ENCODE measurements around the gene RMDN2.

The RMDN2 gene

GRCh38 chr2:38065502-38066135 is 140.5 kb downstream of the RMDN2 start:
- TF ChIP-seq CTCF (IDR thresholded peaks at IDR 0.05; ENCODE audit: low read depth, low read length) (no peak), EZH2phosphoT487 (IDR thresholded peaks at IDR 0.05; ENCODE audit: low read depth) (no peak)
- Histone ChIP-seq H2AFZ (ENCODE audit: low read depth, low read length) (no peak overlapping the region), H3K36me3 (replicated peaks; ENCODE audit: low read depth, low read length) (no peaks in the 10 kb centered on the region)

GRCh38 chr2:38066421-38067115 is 141.5 kb downstream of the RMDN2 start:
- Histone ChIP-seq H3K27me3 (ENCODE audit: low read depth, low read length) (no peaks in the 10 kb centered on the region), H3K9me3 (ENCODE audit: insufficient read depth, low read length) (no peaks in the 10 kb centered on the region), H3K4me2 (ENCODE audit: low read length) (no peak overlapping the region), H3K79me2 (ENCODE audit: low read length) (no peaks in the 10 kb centered on the region), H3K36me3 (replicated peaks; ENCODE audit: low read depth, low read length) (no peaks in the 10 kb centered on the region), H3K4me3 (ENCODE audit: low read length) (no peak overlapping the region), H3K4me1 (ENCODE audit: low read length) (no peaks in the 10 kb centered on the region), H4K20me1 (ENCODE audit: insufficient read depth, low read length) (no peaks in the 10 kb centered on the region), H3K27ac (ENCODE audit: low read length) (no peak overlapping the region), H3K9ac (ENCODE audit: low read length) (no peak overlapping the region), H2AFZ (ENCODE audit: low read depth, low read length) (no peak overlapping the region)
- no peak for TF ChIP-seq EZH2phosphoT487 (IDR thresholded peaks at IDR 0.05; ENCODE audit: low read depth)
- TF ChIP-seq CTCF (IDR thresholded peaks at IDR 0.05; ENCODE audit: low read depth, low read length), result no peak

More at GRCh38 chr2:38065502-38066135, 140.5 kb downstream of the RMDN2 start:
- Histone ChIP-seq H3K27me3 (ENCODE audit: low read depth, low read length) (no peaks in the 10 kb centered on the region), H4K20me1 (ENCODE audit: insufficient read depth, low read length) (no peaks in the 10 kb centered on the region), H3K9ac (ENCODE audit: low read length) (no peak overlapping the region), H3K4me1 (ENCODE audit: low read length) (no peaks in the 10 kb centered on the region), H3K4me3 (ENCODE audit: low read length) (no peak overlapping the region), H3K4me2 (ENCODE audit: low read length) (no peak overlapping the region), H3K79me2 (ENCODE audit: low read length) (no peaks in the 10 kb centered on the region), H3K27ac (ENCODE audit: low read length) (no peak overlapping the region), H3K9me3 (ENCODE audit: insufficient read depth, low read length) (no peaks in the 10 kb centered on the region)

Data from OCI-LY3 (cell line).